GM15510 (cell line): Measurements from ENCODE around the gene TNFAIP2.

ENCODE experiments used
- POLR2A ChIP-seq: IDR thresholded peaks from 3 replicates; pipeline ENCODE4 v1.6.1; 2011; ENCODE audit warnings: borderline replicate concordance; ENCODE audit not compliant: insufficient read length; ENCODE audit errors: extremely low read depth

The TNFAIP2 gene

GRCh38 chr14:103164006-103164405 is 40.7 kb downstream of the TNFAIP2 start:
- no peak for TF ChIP-seq POLR2A

- no peak for TF ChIP-seq POLR2A
Measured at GRCh38 chr14:103164779-103165178, 41.5 kb downstream of the TNFAIP2 start.

- TF ChIP-seq POLR2A, result no peak
Measured at GRCh38 chr14:103165323-103165722, 42.1 kb downstream of the TNFAIP2 start.

GRCh38 chr14:103169954-103170353 is 46.7 kb downstream of the TNFAIP2 start:
- no peak for TF ChIP-seq POLR2A

- no peak for TF ChIP-seq POLR2A
Measured at GRCh38 chr14:103172921-103173320, 49.7 kb downstream of the TNFAIP2 start.

- TF ChIP-seq POLR2A, result no peak
Measured at GRCh38 chr14:103177376-103177775, 54.1 kb downstream of the TNFAIP2 start.

- no peak for TF ChIP-seq POLR2A
Measured at GRCh38 chr14:103178521-103178920, 55.3 kb downstream of the TNFAIP2 start.

GRCh38 chr14:103179094-103179493 is 55.8 kb downstream of the TNFAIP2 start:
- no peak for TF ChIP-seq POLR2A

- TF ChIP-seq POLR2A, result no peak
Measured at GRCh38 chr14:103180331-103180730, 57.1 kb downstream of the TNFAIP2 start.

GRCh38 chr14:103184046-103184445 is 60.8 kb downstream of the TNFAIP2 start:
- no peak for TF ChIP-seq POLR2A

GRCh38 chr14:103185051-103186029 is 62.1 kb downstream of the TNFAIP2 start:
- TF ChIP-seq POLR2A, result no peak

- TF ChIP-seq POLR2A, result no peak
Measured at GRCh38 chr14:103186241-103186822, 63.1 kb downstream of the TNFAIP2 start.
